HG02678 (cell line): ENCODE results near the gene SLC11A2.
"Not testable (repeated sequence)": the region's sequence is repeated elsewhere in the genome, so short reads cannot be mapped to it uniquely, and the experiment has no call there.

Experiments used
- ATAC-seq: cut with Tn5 transposase; IDR thresholded peaks from one replicate; pipeline ENCODE4 v1.9.1; 2021; ENCODE audit warnings: mild to moderate bottlenecking, moderate library complexity; ENCODE audit not compliant: unreplicated experiment

Gene SLC11A2

GRCh38 chr12:51027342-51027835, 1.2 kb upstream of the SLC11A2 start:
- no peak for ATAC-seq

DNA sequence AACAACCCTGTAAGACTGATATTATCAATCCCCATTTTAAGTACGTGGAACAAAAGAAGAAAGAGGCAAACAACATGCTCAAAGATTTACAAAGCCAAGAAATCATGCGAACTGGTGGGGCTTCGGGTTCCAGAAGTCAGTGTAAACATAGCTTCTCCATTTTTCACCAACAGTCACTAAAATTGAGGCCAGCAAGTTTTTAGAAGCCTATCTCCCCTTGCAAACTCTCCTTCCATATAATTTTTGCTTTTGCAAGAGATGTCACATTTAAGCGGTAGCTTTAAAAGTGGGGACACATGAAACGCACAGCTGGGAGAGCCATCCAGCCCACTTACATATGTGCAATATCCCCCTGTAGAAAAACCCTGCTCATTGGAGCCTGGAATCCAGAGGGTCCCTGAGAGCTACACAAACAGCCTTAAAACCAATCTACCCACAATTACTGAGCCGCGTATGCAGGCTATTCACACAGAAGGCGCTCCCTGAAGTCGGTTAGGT, 797 bp downstream of the SLC11A2 start:
- no peak for ATAC-seq

DNA sequence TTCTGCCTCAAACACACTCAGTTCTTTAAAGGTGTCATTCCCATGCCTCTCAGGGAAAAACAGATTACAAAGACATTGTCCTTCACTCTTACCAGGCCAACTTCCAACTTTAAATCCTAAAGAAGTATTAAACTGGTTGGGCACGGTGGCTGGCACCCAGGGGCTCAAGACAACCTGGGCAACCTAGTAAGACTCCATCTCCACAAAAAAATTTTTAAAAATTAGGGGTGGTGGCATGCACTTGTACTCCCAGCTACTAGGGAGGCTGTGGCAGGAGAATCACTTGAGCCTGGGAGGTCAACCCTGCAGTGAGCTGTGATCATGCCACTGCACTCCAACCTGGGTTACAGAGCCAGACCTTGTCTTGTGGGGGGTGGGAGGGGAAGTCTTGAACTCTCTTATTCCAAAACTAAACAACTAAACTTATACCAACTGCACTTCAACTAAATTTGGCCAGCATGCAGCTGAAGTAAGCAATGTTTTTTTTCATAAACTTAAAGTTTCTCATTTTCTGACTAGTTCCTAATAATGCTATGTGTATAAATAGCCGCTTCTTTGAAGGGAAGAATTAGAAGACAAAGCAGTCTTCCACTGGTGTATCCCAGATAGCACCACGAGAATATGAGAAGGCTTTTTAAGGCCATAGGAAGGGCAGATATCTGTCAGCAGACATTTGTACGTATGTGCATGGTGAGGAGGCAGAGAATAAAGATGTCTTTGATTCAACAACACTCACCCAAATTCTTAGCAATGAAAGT, 2.4 kb downstream of the SLC11A2 start:
- no peak for ATAC-seq

GRCh38 chr12:51021694-51022093, 4.5 kb downstream of the SLC11A2 start:
- no peak for ATAC-seq

GRCh38 chr12:51020448-51021182, 5.6 kb downstream of the SLC11A2 start:
- no peak for ATAC-seq

- no peak for ATAC-seq
These were observed 6.3 kb downstream of the SLC11A2 start for GRCh38 chr12:51019927-51020326.

- ATAC-seq: no peak
These were observed 7.2 kb downstream of the SLC11A2 start for GRCh38 chr12:51018956-51019355.

DNA sequence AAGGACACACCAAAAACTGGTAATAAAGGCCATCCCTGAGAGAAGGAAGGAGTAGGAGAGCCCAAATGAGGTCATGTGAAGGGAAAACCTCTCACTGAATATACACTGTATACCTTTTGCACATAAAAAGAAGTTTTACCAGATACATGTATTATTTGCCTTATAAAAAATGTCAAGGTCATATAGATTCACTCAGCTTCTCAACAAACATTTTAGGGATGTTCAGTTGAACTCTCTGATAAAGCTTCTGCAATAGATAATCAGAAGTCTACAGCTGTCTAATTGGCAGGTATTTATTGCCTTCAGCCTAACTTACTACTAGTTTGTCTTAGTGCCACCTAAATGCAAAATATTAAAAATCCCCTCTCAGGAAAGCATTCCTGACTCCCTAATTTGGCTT, 8.7 kb downstream of the SLC11A2 start:
- ATAC-seq: no peak

GRCh38 chr12:51014467-51014866, 11.7 kb downstream of the SLC11A2 start:
- ATAC-seq: not testable (repeated sequence)

DNA sequence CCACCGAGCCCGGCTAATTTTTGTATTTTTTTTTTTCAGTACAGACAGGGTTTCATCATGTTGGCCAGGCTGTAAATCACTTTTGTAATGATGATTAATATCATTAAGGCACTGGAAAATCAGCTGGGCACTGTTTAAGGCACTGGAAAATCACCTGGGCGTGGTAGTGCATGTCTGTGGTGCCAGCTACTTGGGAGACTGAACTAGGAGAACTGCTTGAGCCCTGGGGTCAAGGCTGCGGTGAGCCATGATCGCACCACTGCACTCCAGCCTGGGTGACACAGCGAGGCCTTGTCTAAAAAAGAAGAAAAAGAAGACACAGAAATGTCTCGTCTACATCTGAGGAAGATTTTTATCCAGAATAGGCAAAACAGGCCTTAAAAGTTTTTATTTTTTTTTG, 12.7 kb downstream of the SLC11A2 start:
- ATAC-seq: no peak

GRCh38 chr12:51012570-51013236, 13.5 kb downstream of the SLC11A2 start:
- ATAC-seq: no peak

DNA sequence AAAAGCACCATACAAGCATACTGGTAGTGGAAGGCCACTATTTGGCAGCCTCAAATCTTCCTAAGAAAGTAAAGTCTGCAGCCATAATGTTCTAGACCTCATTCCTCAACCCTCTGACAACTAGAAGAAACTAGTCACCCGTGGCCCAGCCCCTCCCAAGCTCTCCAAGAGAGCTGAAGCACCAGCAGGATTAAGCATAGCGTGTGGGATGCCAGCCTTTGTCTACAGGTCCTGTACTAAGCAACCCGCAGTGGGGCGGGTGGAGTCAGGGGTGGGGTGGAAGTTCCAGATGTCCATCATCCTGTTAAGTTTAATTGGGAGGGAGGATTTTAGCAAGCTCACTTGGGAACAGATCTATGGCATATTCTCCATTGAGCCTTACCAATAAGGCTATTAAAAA, 14.2 kb downstream of the SLC11A2 start:
- no peak for ATAC-seq

DNA sequence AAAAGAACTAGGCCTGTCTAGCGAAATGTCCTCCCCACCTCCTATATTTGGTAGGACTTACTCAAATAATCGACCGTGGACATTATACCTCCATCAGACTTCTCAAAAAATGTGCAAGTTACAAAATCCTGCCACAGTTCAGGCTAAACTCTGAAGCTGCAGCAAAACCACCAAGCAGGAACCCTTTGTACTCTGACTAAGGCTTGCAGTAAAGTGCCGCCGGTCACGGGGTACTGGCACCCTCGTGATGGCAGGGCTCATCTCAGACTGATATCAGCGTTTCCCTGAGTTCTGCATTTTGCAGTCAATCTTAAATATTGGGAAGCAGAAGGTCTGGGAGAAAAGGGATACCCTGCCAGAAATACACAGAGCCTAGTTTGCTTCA, 17.1 kb downstream of the SLC11A2 start:
- ATAC-seq: no peak

GRCh38 chr12:51008329-51009055, 17.7 kb downstream of the SLC11A2 start:
- ATAC-seq: no peak

GRCh38 chr12:51005671-51006070, 20.5 kb downstream of the SLC11A2 start:
- no peak for ATAC-seq

DNA sequence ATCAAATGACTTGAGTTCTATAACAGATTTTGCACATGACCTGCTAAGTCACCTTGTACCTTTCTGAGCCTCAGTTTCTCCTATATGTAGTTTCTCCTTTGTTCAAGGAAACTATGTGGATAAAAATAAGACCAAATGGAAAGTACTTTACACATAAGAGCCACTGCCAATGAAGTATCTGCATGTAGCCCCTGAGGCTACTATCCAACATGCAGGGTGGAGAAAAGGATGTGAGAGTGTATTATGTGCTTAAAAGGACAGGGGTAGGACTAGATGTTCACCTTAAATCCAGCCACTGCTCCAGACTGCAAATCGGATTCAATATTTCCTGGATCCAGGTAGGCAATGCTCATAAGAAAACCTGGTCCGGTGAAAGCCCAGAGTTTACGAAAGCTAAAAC, 21.2 kb downstream of the SLC11A2 start:
- ATAC-seq: no peak

GRCh38 chr12:51004504-51004903, 21.7 kb downstream of the SLC11A2 start:
- ATAC-seq: no peak

DNA sequence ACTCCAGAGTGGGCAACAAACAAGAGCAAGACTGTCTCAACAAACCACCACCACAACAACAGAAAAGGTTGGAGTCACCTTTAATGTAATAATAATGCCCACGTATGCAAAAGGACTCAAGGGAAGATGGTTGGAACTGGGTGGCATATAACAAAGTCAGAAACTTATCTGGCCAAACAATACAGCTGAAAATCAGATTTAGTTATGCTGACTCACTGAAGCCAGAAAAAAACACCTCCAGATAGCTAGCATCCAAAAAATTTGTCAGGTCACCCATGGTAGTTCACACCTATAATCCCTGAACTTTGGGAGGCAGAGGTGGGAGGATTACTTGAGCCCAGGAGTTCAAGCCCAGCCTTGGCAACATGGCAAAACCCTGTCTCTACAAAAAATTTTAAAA, 24.4 kb downstream of the SLC11A2 start:
- no peak for ATAC-seq

DNA sequence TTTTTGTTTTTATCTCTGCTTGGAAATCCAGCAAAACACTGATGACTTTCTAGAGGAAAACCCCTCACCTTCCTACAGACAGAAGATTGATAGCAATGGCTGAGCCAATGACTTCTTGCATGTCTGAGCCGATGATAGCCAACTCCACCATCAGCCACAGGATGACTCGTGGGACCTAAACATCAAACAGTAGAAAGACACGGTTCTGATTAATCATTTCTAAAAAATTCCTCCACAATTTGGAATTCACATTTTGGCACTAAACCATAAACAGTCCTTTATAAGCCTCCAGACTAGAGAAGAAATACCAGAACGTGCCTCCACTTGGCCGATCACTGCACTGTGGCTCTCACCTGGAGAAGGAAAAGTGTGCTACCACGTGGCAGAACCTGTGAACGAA, 25.9 kb downstream of the SLC11A2 start:
- ATAC-seq: no peak

DNA sequence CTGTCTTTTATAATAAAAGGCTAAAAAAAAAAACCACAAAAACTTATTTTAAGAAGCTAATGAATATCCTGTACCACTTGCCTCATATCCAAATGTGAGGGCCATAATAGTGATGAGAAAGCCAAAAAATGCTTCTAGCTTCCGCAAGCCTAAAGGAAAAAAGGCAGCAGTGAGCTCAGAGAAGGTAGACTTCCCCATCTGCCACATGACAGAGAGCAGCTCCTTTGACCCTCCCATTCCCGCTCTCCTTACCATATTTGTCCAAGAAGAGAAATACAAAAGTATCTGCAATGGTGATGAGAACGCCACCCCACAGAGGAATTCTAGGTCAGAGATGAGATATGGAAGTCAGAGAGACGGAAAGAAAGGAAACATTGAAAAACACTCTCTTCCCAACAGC, 27.1 kb downstream of the SLC11A2 start:
- no peak for ATAC-seq

- no peak for ATAC-seq
These were observed 33.4 kb downstream of the SLC11A2 start for GRCh38 chr12:50992819-50993218.
